ENCODE measurements around the gene LENG8. TPM values are rescaled to one million over a fixed set of nuclear protein-coding genes. Genes with fewer than 3 reads are reported as not detected.

LENG8 gene
- total RNA-seq, 2 experiments from 2014 or later: 63.2 to 137 TPM

- no TSS peak for BruUV-seq (replicated peaks)
- H3K4me2 ChIP-seq (ENCODE audit: low read length): no peak within 1 kb of the TSS
Observed at GRCh38 chr19:54473071-54473891, 24.3 kb downstream of the LENG8 start, which contains the start of gene CDC42EP5. Gene CDC42EP5, minus strand, starts transcription at chr19:54473296. Its CDS starts 7,749 bp downstream, at chr19:54465547.

DNA sequence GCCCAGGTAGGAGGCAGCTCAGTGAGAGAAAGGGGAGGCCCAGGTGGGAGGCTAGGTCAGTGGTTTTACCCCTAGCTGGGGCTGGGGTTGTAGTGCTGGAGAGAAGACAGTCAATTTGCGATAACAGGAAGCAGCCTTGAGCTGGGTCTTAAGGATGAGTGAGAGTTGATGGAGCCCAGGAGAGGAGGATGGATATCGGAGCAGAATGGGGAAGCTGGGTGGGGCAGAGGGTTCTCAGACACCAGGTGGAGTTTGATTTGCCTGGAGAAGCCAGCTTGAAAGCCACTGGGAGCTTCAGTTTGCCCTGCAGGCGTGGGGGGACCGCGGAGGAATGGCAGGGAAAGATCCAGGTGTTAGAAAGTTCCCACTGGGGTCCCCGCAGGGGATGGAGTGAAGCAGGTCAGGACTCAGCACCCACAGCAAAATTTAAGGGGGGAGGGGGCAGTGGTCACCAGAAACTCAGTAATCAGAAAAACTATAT, 24.9 kb downstream of the LENG8 start:
- no peaks in the 10 kb centered on the region for H3K4me1 ChIP-seq (ENCODE audit: insufficient read depth, low read length, poor library complexity, severe bottlenecking)
- no TSS peak for BruUV-seq (replicated peaks)
- H3K36me3 ChIP-seq (ENCODE audit: insufficient read depth, low read length): no peaks in the 10 kb centered on the region
- TF ChIP-seq, protein P1, sequence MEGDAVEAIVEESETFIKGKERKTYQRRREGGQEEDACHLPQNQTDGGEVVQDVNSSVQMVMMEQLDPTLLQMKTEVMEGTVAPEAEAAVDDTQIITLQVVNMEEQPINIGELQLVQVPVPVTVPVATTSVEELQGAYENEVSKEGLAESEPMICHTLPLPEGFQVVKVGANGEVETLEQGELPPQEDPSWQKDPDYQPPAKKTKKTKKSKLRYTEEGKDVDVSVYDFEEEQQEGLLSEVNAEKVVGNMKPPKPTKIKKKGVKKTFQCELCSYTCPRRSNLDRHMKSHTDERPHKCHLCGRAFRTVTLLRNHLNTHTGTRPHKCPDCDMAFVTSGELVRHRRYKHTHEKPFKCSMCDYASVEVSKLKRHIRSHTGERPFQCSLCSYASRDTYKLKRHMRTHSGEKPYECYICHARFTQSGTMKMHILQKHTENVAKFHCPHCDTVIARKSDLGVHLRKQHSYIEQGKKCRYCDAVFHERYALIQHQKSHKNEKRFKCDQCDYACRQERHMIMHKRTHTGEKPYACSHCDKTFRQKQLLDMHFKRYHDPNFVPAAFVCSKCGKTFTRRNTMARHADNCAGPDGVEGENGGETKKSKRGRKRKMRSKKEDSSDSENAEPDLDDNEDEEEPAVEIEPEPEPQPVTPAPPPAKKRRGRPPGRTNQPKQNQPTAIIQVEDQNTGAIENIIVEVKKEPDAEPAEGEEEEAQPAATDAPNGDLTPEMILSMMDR (conservative IDR thresholded peaks at IDR 0.05; ENCODE audit: low read length): no peak
- no peak for TF ChIP-seq EZH2phosphoT487 (IDR thresholded peaks at IDR 0.05; ENCODE audit: borderline replicate concordance, low read depth, low read length)
- ChIA-PET CTCF (ENCODE audit: unreplicated experiment) (no interaction called here), POLR2A (no interaction called here)
- no peaks in the 10 kb centered on the region for H3K9me3 ChIP-seq (ENCODE audit: low read length)
- H3K9me2 ChIP-seq (ENCODE audit: insufficient read depth, low read length): no peaks in the 10 kb centered on the region
- DNase-seq (ENCODE audit: low spot score): no peak
- H3K79me2 ChIP-seq (ENCODE audit: insufficient read depth, low read depth, low read length): no peaks in the 10 kb centered on the region
- H4K20me1 ChIP-seq (ENCODE audit: insufficient read depth, low read length): no peaks in the 10 kb centered on the region
- no peak overlapping the region for H2AFZ ChIP-seq (ENCODE audit: low read length)
- H3K4me2 ChIP-seq (ENCODE audit: low read length): no peak overlapping the region
- intact Hi-C loops (cut with micrococcal nuclease; ENCODE audit: unreplicated experiment): no loop called here
- H3K4me3 ChIP-seq (ENCODE audit: low read depth, low read length, poor library complexity, severe bottlenecking): no peak overlapping the region
- no peak overlapping the region for H3K27ac ChIP-seq (ENCODE audit: low read depth, low read length, poor library complexity, severe bottlenecking)

More at GRCh38 chr19:54473071-54473891, 24.3 kb downstream of the LENG8 start, which contains the start of gene CDC42EP5:
- Histone ChIP-seq H3K27ac (ENCODE audit: low read depth, low read length, poor library complexity, severe bottlenecking) (no peak within 1 kb of the TSS), H3K36me3 (ENCODE audit: insufficient read depth, low read length) (no peaks in the 10 kb centered on the region), H4K20me1 (ENCODE audit: insufficient read depth, low read length) (no peaks in the 10 kb centered on the region), H3K79me2 (ENCODE audit: insufficient read depth, low read depth, low read length) (no peaks in the 10 kb centered on the region), H3K4me3 (ENCODE audit: low read depth, low read length, poor library complexity, severe bottlenecking) (no peak within 1 kb of the TSS), H3K4me1 (ENCODE audit: insufficient read depth, low read length, poor library complexity, severe bottlenecking) (no peaks in the 10 kb centered on the region), H3K9me2 (ENCODE audit: insufficient read depth, low read length) (no peaks in the 10 kb centered on the region), H2AFZ (ENCODE audit: low read length) (no peak within 1 kb of the TSS), H3K9me3 (ENCODE audit: low read length) (no peaks in the 10 kb centered on the region)
- DNase-seq (ENCODE audit: low spot score): no peak
- TF ChIP-seq, protein P1 (conservative IDR thresholded peaks at IDR 0.05; ENCODE audit: low read length): no peak
- TF ChIP-seq EZH2phosphoT487 (IDR thresholded peaks at IDR 0.05; ENCODE audit: borderline replicate concordance, low read depth, low read length): no peak
- ChIA-PET CTCF (ENCODE audit: unreplicated experiment) (no interaction called here), POLR2A (no interaction called here)
- intact Hi-C loops (cut with micrococcal nuclease; ENCODE audit: unreplicated experiment): no loop called here

GRCh38 chr19:54475706-54476105, 26.7 kb downstream of the LENG8 start:
- CTCF ChIA-PET (ENCODE audit: unreplicated experiment): no interaction called here
- no TSS peak for BruUV-seq (replicated peaks)

More at GRCh38 chr19:54475706-54476105, 26.7 kb downstream of the LENG8 start:
- intact Hi-C loops (cut with micrococcal nuclease; ENCODE audit: unreplicated experiment): no loop called here
- Histone ChIP-seq H3K27ac (ENCODE audit: low read depth, low read length, poor library complexity, severe bottlenecking) (no peak overlapping the region), H3K9me2 (ENCODE audit: insufficient read depth, low read length) (no peaks in the 10 kb centered on the region), H4K20me1 (ENCODE audit: insufficient read depth, low read length) (no peaks in the 10 kb centered on the region), H3K4me1 (ENCODE audit: insufficient read depth, low read length, poor library complexity, severe bottlenecking) (no peaks in the 10 kb centered on the region), H3K4me3 (ENCODE audit: low read depth, low read length, poor library complexity, severe bottlenecking) (no peak overlapping the region), H3K9me3 (ENCODE audit: low read length) (no peaks in the 10 kb centered on the region), H2AFZ (ENCODE audit: low read length) (no peak overlapping the region), H3K36me3 (ENCODE audit: insufficient read depth, low read length) (no peaks in the 10 kb centered on the region), H3K79me2 (ENCODE audit: insufficient read depth, low read depth, low read length) (no peaks in the 10 kb centered on the region), H3K4me2 (ENCODE audit: low read length) (no peak overlapping the region)
- POLR2A ChIA-PET: interaction anchor here (0.6 kb wide), 1 partner anchor 1267 kb away, joined by 3 read pairs; no protein-coding TSS in a partner anchor
- no peak for TF ChIP-seq EZH2phosphoT487 (IDR thresholded peaks at IDR 0.05; ENCODE audit: borderline replicate concordance, low read depth, low read length)
- TF ChIP-seq, protein P1 (conservative IDR thresholded peaks at IDR 0.05; ENCODE audit: low read length): no peak
- no peak for DNase-seq (ENCODE audit: low spot score)

Data from OCI-LY7 (cell line).